Astrocyte (in vitro differentiated cells and primary cell): ENCODE measurements around the gene SBNO2. TPM values are rescaled to one million over a fixed set of nuclear protein-coding genes. Genes with fewer than 3 reads are reported as not detected.

Experiments
- DNase-seq: peaks from one replicate; pipeline ENCODE4 v3.0.0-alpha.2; 2010; ENCODE audit warnings: low read depth
- FAIRE-seq: peaks from 2 replicates; lab custom pipeline; 2011; peaks lifted over from hg19 to GRCh38; lab: Jason Lieb, UNC
- H2AFZ ChIP-seq: 2 replicates; pipeline ENCODE4 v1.6.0; 2012; ENCODE audit warnings: low read depth, low read length, inconsistent platforms
- H3K27ac ChIP-seq: 2 replicates; pipeline ENCODE4 v1.5.1; 2011; ENCODE audit warnings: low read depth, low read length, inconsistent platforms
- H3K27me3 ChIP-seq: 2 replicates; pipeline ENCODE4 v1.6.0; 2011; ENCODE audit warnings: low read length, inconsistent platforms; ENCODE audit not compliant: insufficient read depth
- H3K36me3 ChIP-seq: 2 replicates; pipeline ENCODE4 v1.5.1; 2011; ENCODE audit warnings: low read length, inconsistent platforms; ENCODE audit not compliant: insufficient read depth
- H3K4me1 ChIP-seq: 2 replicates; pipeline ENCODE4 v1.5.1; 2011; ENCODE audit warnings: low read length, inconsistent platforms; ENCODE audit not compliant: insufficient read depth
- H3K4me2 ChIP-seq: 2 replicates; pipeline ENCODE4 v1.6.0; 2012; ENCODE audit warnings: low read length, inconsistent platforms
- H3K4me3 ChIP-seq: 2 replicates; pipeline ENCODE4 v1.5.1; 2011; ENCODE audit warnings: low read depth, mild to moderate bottlenecking, low read length, inconsistent platforms; ENCODE audit not compliant: insufficient read depth
- H3K79me2 ChIP-seq: 2 replicates; pipeline ENCODE4 v1.6.0; 2012; ENCODE audit warnings: mild to moderate bottlenecking, low read length, inconsistent platforms; ENCODE audit not compliant: insufficient read depth
- H3K9ac ChIP-seq: 2 replicates; pipeline ENCODE4 v1.6.0; 2012; ENCODE audit warnings: mild to moderate bottlenecking, low read length, inconsistent platforms
- H3K9me3 ChIP-seq: 2 replicates; pipeline ENCODE4 v1.5.1; 2012; ENCODE audit warnings: low read depth, mild to moderate bottlenecking, low read length, inconsistent platforms; ENCODE audit not compliant: insufficient read depth
- H4K20me1 ChIP-seq: 2 replicates; pipeline ENCODE4 v1.6.0; 2012; ENCODE audit warnings: low read length, inconsistent platforms; ENCODE audit not compliant: insufficient read depth
- H3K27ac Mint-ChIP-seq: one replicate; pipeline ENCODE4 v1.8.0; 2021; ENCODE audit warnings: mild to moderate bottlenecking, mixed read lengths; ENCODE audit not compliant: unreplicated experiment
- H3K27me3 Mint-ChIP-seq: one replicate; pipeline ENCODE4 v1.8.0; 2021; ENCODE audit warnings: low read depth, mixed read lengths; ENCODE audit not compliant: unreplicated experiment
- H3K36me3 Mint-ChIP-seq: one replicate; pipeline ENCODE4 v1.8.0; 2021; ENCODE audit warnings: low read depth, mixed read lengths; ENCODE audit not compliant: unreplicated experiment
- H3K4me1 Mint-ChIP-seq: one replicate; pipeline ENCODE4 v1.8.0; 2021; ENCODE audit warnings: low read depth, mixed read lengths; ENCODE audit not compliant: unreplicated experiment
- H3K4me3 Mint-ChIP-seq: one replicate; pipeline ENCODE4 v1.8.0; 2021; ENCODE audit warnings: mild to moderate bottlenecking, moderate library complexity, mixed read lengths; ENCODE audit not compliant: unreplicated experiment
- H3K9me3 Mint-ChIP-seq: one replicate; pipeline ENCODE4 v1.8.0; 2021; ENCODE audit warnings: mild to moderate bottlenecking, mixed read lengths; ENCODE audit not compliant: unreplicated experiment
- EZH2 ChIP-seq: IDR thresholded peaks from 2 replicates; pipeline ENCODE4 v1.6.1; 2012; ENCODE audit warnings: mild to moderate bottlenecking, low read length, inconsistent platforms; ENCODE audit not compliant: insufficient read depth
- total RNA-seq: library from RNA; stranded (reverse); gene quantifications from 2 replicates; pipeline ENCODE4 v1.2.1, GENCODE V29; 2021
- TF ChIP-seq, protein P1 (sequence below): IDR thresholded peaks from 2 replicates; pipeline ENCODE4 v1.5.1; 2011; ENCODE audit warnings: low read depth, mild to moderate bottlenecking, inconsistent platforms, low read length, moderate library complexity; ENCODE audit not compliant: insufficient read depth

SBNO2 gene
- total RNA-seq, 1 donor from 2014 or later, result 39.3 TPM

- Histone ChIP-seq H3K9me3 (no peaks in the 10 kb centered on the region), H2AFZ (no peak overlapping the region), H3K4me1 (peaks cover 25% of the 10 kb centered on the region), H3K4me2 (no peak overlapping the region), H3K79me2 (peaks cover 23% of the 10 kb centered on the region), H3K27me3 (no peaks in the 10 kb centered on the region), H3K36me3 (no peaks in the 10 kb centered on the region), H3K9ac (no peak overlapping the region), H4K20me1 (peaks cover 36% of the 10 kb centered on the region), H3K27ac (no peak overlapping the region), H3K4me3 (no peak overlapping the region)
- Mint-ChIP-seq H3K27me3 (no peaks in the 10 kb centered on the region), H3K9me3 (no peaks in the 10 kb centered on the region), H3K27ac (no peak overlapping the region), H3K36me3 (no peaks in the 10 kb centered on the region), H3K4me1 (peaks cover 8% of the 10 kb centered on the region), H3K4me3 (peak overlapping the region; percentile 74)
- TF ChIP-seq, protein P1, sequence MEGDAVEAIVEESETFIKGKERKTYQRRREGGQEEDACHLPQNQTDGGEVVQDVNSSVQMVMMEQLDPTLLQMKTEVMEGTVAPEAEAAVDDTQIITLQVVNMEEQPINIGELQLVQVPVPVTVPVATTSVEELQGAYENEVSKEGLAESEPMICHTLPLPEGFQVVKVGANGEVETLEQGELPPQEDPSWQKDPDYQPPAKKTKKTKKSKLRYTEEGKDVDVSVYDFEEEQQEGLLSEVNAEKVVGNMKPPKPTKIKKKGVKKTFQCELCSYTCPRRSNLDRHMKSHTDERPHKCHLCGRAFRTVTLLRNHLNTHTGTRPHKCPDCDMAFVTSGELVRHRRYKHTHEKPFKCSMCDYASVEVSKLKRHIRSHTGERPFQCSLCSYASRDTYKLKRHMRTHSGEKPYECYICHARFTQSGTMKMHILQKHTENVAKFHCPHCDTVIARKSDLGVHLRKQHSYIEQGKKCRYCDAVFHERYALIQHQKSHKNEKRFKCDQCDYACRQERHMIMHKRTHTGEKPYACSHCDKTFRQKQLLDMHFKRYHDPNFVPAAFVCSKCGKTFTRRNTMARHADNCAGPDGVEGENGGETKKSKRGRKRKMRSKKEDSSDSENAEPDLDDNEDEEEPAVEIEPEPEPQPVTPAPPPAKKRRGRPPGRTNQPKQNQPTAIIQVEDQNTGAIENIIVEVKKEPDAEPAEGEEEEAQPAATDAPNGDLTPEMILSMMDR, result no peak
- TF ChIP-seq EZH2, result no peak
- DNase-seq (peak; percentile 46), FAIRE-seq (no peak)
These were observed 67.0 kb downstream of the SBNO2 start for GRCh38 chr19:1106841-1107660.

- Mint-ChIP-seq H3K9me3 (no peaks in the 10 kb centered on the region), H3K27ac (no peak overlapping the region), H3K4me1 (peaks cover 11% of the 10 kb centered on the region), H3K4me3 (peak overlapping the region; percentile 76), H3K27me3 (no peaks in the 10 kb centered on the region), H3K36me3 (no peaks in the 10 kb centered on the region)
- Histone ChIP-seq H3K4me3 (no peak overlapping the region), H3K9ac (no peak overlapping the region), H3K27ac (no peak overlapping the region), H3K4me1 (peaks cover 34% of the 10 kb centered on the region), H3K27me3 (no peaks in the 10 kb centered on the region), H2AFZ (no peak overlapping the region), H3K4me2 (peak overlapping the region; percentile 96), H3K36me3 (no peaks in the 10 kb centered on the region), H4K20me1 (peaks cover 34% of the 10 kb centered on the region), H3K9me3 (no peaks in the 10 kb centered on the region), H3K79me2 (peaks cover 23% of the 10 kb centered on the region)
- DNase-seq, result no peak
- FAIRE-seq, result no peak
- TF ChIP-seq EZH2, result no peak
- TF ChIP-seq, protein P1, result no peak
These were observed 67.9 kb downstream of the SBNO2 start for GRCh38 chr19:1105873-1106840.
